Thyroid gland (tissue), 4 donors: Measurements from ENCODE around the gene COL7A1. TPM values are rescaled to one million over a fixed set of nuclear protein-coding genes. Genes with fewer than 3 reads are reported as not detected.

Experiments used
- DNase-seq, 2 donors: peaks; one replicate each; pipeline ENCODE4 v3.0.0-alpha.2; 2019
- H3K27ac ChIP-seq, 3 donors: fragments of 200-600 bp; sonication (generic); 1 replicate in 2 of 3; 2 replicates in 1 of 3; pipeline ENCODE4 v1.5.1; 2016 to 2019; ENCODE audit warnings: mild to moderate bottlenecking in 1 of 3, moderate library complexity in 1 of 3
- H3K27me3 ChIP-seq: fragments of 200-600 bp; sonication (generic); one replicate; pipeline ENCODE4 v1.5.1; 2019
- H3K36me3 ChIP-seq, 2 donors: fragments of 200-600 bp; sonication (generic); one replicate each; pipeline ENCODE4 v1.5.1; 2016 to 2019
- H3K4me1 ChIP-seq, 2 donors: fragments of 200-600 bp; sonication (generic); one replicate each; pipeline ENCODE4 v1.5.1; 2017 to 2019
- H3K4me3 ChIP-seq, 3 donors: fragments of 200-600 bp; sonication (generic); replicated peaks in 1 of 3; 1 replicate in 2 of 3; 2 replicates in 1 of 3; pipeline ENCODE4 v1.5.1; 2016; ENCODE audit warnings: mild to moderate bottlenecking in 1 of 3
- H3K9me3 ChIP-seq: fragments of 200-600 bp; sonication (generic); one replicate; pipeline ENCODE4 v1.5.1; 2017
- POLR2A ChIP-seq, 2 donors: fragments of 450-650 bp; IDR thresholded peaks; one replicate each; pipeline ENCODE4 v1.6.1; 2017; ENCODE audit warnings: antibody characterized with exemption in 2 of 2, mild to moderate bottlenecking in 2 of 2, moderate library complexity in 1 of 2
- WGBS, 2 donors: methylation state at CpG; one replicate each; pipeline ENCODE4 v1.1.5; 2017; 5-methylcytosine and 5-hydroxymethylcytosine counted together
- intact Hi-C: fragments of 100-400 bp; cut with DNase I; formaldehyde crosslinking; loops from one replicate; pipeline ENCODE4 v1.15.1; 2023
- total RNA-seq, 4 donors: library from RNA; depleted of rRNA; stranded (reverse); fragments of >200 nt; gene quantifications; one replicate each; pipeline ENCODE4 v1.2.3, GENCODE V29; 2016
- TF ChIP-seq, protein P1 (sequence below), 6 experiments: fragments of 200-600 bp in 3 of 6; fragments of 450-650 bp in 3 of 6; sonication (generic) in 3 of 6; IDR thresholded peaks; one replicate each; pipeline ENCODE4 v1.5.1; 2016 to 2019; ENCODE audit warnings: antibody characterized with exemption in 6 of 6, mild to moderate bottlenecking in 2 of 6, inconsistent platforms in 1 of 6, moderate library complexity in 1 of 6

COL7A1 gene
- total RNA-seq, 4 donors from 2014 or later: 0.34 to 1.0 (median 0.80) TPM

DNA sequence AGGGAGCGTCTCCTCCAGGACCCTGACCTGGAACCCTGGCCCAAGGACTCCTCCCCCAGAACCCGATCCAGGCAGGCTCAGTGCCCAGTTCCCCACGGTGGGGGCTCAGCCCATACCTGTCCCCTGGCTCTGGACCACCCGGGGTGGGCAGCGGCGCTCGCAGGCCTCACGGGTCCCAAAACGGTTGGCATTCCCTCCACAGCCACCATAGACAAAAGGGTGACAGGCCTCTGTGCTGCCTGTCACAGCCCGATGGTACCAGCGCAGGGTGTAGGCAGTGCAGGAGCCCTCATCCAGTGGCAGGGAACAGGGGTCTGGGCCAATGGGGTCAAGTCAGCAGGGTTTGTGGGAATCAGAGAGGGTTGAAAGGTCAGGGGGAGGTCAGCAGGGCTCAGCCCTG is 30.5 kb downstream of the COL7A1 start:
- no peak for DNase-seq
- H3K27ac ChIP-seq: no peak overlapping the region
- H3K9me3 ChIP-seq: no peaks in the 10 kb centered on the region
- H3K36me3 ChIP-seq: no peaks in the 10 kb centered on the region
- H3K27me3 ChIP-seq: no peaks in the 10 kb centered on the region
- no peak overlapping the region for H3K4me3 ChIP-seq
- 80 to 100% methylated on average over 1 to 2 of the region's 11 CpGs for WGBS, 2 donors
- TF ChIP-seq, protein P1, sequence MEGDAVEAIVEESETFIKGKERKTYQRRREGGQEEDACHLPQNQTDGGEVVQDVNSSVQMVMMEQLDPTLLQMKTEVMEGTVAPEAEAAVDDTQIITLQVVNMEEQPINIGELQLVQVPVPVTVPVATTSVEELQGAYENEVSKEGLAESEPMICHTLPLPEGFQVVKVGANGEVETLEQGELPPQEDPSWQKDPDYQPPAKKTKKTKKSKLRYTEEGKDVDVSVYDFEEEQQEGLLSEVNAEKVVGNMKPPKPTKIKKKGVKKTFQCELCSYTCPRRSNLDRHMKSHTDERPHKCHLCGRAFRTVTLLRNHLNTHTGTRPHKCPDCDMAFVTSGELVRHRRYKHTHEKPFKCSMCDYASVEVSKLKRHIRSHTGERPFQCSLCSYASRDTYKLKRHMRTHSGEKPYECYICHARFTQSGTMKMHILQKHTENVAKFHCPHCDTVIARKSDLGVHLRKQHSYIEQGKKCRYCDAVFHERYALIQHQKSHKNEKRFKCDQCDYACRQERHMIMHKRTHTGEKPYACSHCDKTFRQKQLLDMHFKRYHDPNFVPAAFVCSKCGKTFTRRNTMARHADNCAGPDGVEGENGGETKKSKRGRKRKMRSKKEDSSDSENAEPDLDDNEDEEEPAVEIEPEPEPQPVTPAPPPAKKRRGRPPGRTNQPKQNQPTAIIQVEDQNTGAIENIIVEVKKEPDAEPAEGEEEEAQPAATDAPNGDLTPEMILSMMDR (IDR thresholded peaks at IDR 0.05): no peak
- TF ChIP-seq POLR2A (IDR thresholded peaks at IDR 0.05): no peak
- peaks cover 9 to 16% of the 10 kb centered on the region in 2 donors for H3K4me1 ChIP-seq
- intact Hi-C loops: no loop called here

- no peak for DNase-seq
- no peak overlapping the region for H3K4me3 ChIP-seq
- no peaks in the 10 kb centered on the region for H3K36me3 ChIP-seq
- intact Hi-C loops: no loop called here
- no peak overlapping the region for H3K27ac ChIP-seq
- H3K9me3 ChIP-seq: no peaks in the 10 kb centered on the region
- 81 to 86% methylated on average over 3 to 8 of the region's 10 CpGs for WGBS, 2 donors
- TF ChIP-seq, protein P1 (IDR thresholded peaks at IDR 0.05): no peak
- no peak for TF ChIP-seq POLR2A (IDR thresholded peaks at IDR 0.05)
- peaks cover 9 to 16% of the 10 kb centered on the region in 2 donors for H3K4me1 ChIP-seq
- H3K27me3 ChIP-seq: no peaks in the 10 kb centered on the region
These were observed 31.1 kb downstream of the COL7A1 start for GRCh38 chr3:48564022-48564421.

DNA sequence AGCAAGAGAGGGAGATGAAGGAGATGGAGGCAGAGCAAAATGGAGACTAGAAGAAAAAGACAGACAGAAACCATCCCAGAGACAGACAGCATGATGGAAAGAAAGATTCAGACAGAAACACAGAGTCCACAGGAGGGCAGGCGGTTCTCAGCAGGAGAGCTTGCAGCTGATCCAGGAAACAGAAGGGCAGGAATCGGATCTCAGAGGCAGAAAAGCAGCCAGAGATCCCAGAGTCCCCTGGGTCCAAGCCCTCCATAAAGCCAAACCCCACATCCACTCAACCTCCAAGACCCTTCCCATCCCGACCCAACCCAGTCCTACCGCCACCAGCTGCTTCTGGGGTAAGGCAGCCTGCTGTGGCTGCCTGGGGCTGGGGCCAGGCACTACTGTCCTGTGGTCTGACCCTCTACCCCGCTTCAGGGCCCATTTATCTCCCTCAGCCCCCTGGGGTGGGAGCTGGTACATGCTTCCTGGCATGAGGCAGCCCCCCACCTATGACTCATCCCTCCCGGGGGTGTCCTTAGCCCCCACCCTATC is 31.7 kb downstream of the COL7A1 start, which contains the start of gene UCN2:
UCN2 (minus strand) TSS at position 400 of the 537 bp plus-strand sequence. CDS start 657 bp downstream, outside the sequence.
- Histone ChIP-seq H3K36me3 (no peaks in the 10 kb centered on the region), H3K27ac (no peak within 1 kb of the TSS), H3K9me3 (no peaks in the 10 kb centered on the region), H3K4me3 (no peak within 1 kb of the TSS), H3K4me1 (peaks cover 9 to 16% of the 10 kb centered on the region in 2 donors), H3K27me3 (no peaks in the 10 kb centered on the region)
- 73 to 93% methylated on average over 6 of the region's 6 CpGs for WGBS, 2 donors
- TF ChIP-seq POLR2A (IDR thresholded peaks at IDR 0.05): no peak
- TF ChIP-seq, protein P1 (IDR thresholded peaks at IDR 0.05): no peak
- no peak for DNase-seq
- intact Hi-C loops: no loop called here

DNA sequence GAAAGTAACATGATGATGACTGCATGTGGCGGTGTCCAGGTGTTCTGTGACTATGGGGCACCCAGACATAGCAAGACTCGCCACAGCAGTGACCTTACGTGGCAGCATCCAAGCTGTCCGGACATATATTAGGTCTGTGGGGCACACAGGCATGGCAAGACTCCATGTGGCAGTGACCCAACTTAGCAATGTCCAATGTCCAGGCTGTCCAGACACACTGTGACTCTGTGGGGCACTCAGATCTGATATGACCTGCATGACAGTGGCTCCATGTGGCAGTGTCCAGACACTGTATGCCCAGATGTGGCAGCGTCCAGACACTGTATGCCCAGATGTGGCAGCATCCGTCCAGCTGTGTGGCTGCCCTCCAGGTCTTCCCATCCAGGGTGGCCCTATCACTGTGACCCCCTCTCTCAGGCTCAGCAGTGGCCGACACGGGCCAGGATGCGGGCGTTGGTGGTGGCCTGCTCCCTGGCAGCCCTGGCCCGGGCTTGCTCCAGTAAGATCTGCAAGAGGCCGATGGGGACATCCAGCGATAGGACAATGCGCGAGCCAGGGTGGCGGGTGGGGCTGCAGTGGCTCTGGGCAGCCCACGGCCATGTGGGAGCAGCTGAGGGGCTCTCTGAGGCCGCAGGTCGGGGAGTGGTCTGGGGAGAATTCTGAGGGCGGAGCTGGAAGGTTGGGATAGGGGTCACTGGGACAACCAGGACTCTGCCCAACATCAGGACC is 32.6 kb downstream of the COL7A1 start:
- no peaks in the 10 kb centered on the region for H3K36me3 ChIP-seq
- intact Hi-C loops: no loop called here
- TF ChIP-seq, protein P1 (IDR thresholded peaks at IDR 0.05): no peak
- TF ChIP-seq POLR2A (IDR thresholded peaks at IDR 0.05): no peak

More for the DNA sequence above, 32.6 kb downstream of the COL7A1 start:
- peaks cover 14 to 21% of the 10 kb centered on the region in 2 donors for H3K4me1 ChIP-seq
- no peaks in the 10 kb centered on the region for H3K9me3 ChIP-seq
- H3K27ac ChIP-seq: no peak overlapping the region
- DNase-seq: no peak
- no peaks in the 10 kb centered on the region for H3K27me3 ChIP-seq
- 78 to 88% methylated on average over 7 to 14 of the region's 20 CpGs for WGBS, 2 donors
- no peak overlapping the region for H3K4me3 ChIP-seq
